Suprapubic skin (tissue), 4 donors: ENCODE measurements around the gene SNX27. TPM values are rescaled to one million over a fixed set of nuclear protein-coding genes. Genes with fewer than 3 reads are reported as not detected.

Experiments used
- DNase-seq, 2 donors: peaks; one replicate each; pipeline ENCODE4 v3.0.0-alpha.2; 2019; ENCODE audit warnings: low spot score in 2 of 2
- H3K27ac ChIP-seq: fragments of 200-600 bp; sonication (generic); one replicate; pipeline ENCODE4 v1.5.1; 2019
- H3K27me3 ChIP-seq: fragments of 200-600 bp; sonication (generic); one replicate; pipeline ENCODE4 v1.5.1; 2019
- H3K36me3 ChIP-seq: fragments of 200-600 bp; sonication (generic); one replicate; pipeline ENCODE4 v1.5.1; 2019
- H3K4me1 ChIP-seq: fragments of 200-600 bp; sonication (generic); one replicate; pipeline ENCODE4 v1.5.1; 2019
- H3K4me3 ChIP-seq: fragments of 200-600 bp; sonication (generic); one replicate; pipeline ENCODE4 v1.5.1; 2019; ENCODE audit warnings: mild to moderate bottlenecking
- H3K9me3 ChIP-seq: fragments of 200-600 bp; sonication (generic); one replicate; pipeline ENCODE4 v1.5.1; 2019
- EP300 ChIP-seq: sonication (generic); formaldehyde crosslinking; IDR thresholded peaks from one replicate; pipeline ENCODE4 v1.6.1; 2017; ENCODE audit warnings: antibody characterized with exemption
- POLR2A ChIP-seq, 2 donors: fragments of 450-650 bp; IDR thresholded peaks; one replicate each; pipeline ENCODE4 v1.6.1; 2017; ENCODE audit warnings: antibody characterized with exemption in 2 of 2, mild to moderate bottlenecking in 2 of 2, moderate library complexity in 2 of 2
- POLR2AphosphoS5 ChIP-seq, 3 donors: sonication (generic); formaldehyde crosslinking; IDR thresholded peaks; one replicate each; pipeline ENCODE4 v1.6.1; 2017; ENCODE audit warnings: antibody characterized with exemption in 3 of 3
- WGBS: methylation state at CpG from one replicate; pipeline ENCODE4 v1.1.5; 2018; 5-methylcytosine and 5-hydroxymethylcytosine counted together
- total RNA-seq, 4 donors: library from RNA; depleted of rRNA; stranded (reverse); fragments of >200 nt; gene quantifications; one replicate each; pipeline ENCODE4 v1.1.0, GENCODE V29; 2016
- TF ChIP-seq, protein P1 (sequence below), 2 donors: fragments of 200-600 bp in 1 of 2; fragments of 450-650 bp in 1 of 2; sonication (generic) in 1 of 2; IDR thresholded peaks; one replicate each; pipeline ENCODE4 v1.5.1; 2016 to 2019; ENCODE audit warnings: antibody characterized with exemption in 2 of 2, mild to moderate bottlenecking in 1 of 2, moderate library complexity in 1 of 2

The SNX27 gene
- total RNA-seq, 4 donors from 2014 or later, result 19.8 to 45.4 (median 29.0) TPM

DNA sequence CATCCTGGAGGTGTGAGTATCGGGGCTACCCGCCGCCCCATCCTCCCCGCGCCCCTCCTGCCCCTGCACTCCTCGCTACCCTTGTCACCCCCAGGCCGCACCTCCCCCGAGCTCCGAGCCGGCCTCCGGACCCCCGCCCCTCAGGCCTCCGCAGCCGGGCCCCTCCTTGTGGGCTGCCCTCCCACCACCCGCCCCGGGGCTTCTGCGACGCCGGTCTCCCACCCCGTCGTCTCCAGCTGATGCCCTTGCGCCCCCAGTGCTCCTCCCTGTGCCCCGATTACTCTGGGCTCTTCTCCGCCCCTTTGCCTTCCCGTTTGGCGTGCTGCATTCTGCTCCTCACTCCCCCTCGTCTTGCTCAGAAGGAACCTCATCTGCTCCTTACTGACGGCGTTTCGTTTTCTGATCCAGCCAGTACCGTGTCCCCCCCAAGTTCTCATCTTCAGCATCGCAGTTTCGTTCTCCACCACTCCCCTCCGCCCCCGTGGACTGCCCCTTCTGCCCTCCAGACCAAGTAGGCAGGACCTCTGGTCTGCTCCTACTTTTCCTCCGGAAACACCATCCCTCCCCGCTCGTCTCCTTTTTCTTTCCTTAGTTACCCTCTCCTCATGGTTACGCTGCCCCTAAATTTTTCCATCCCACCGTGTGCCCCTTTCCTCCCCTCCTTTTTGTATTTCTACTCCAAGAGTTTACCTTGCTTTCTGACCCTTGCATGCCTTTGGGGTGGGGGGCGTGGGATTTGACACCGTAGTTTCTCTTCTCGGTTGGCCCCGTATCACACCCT is 841 bp downstream of the SNX27 start:
- Histone ChIP-seq H3K4me3 (peak overlapping the region; percentile 94), H3K27me3 (no peaks in the 10 kb centered on the region), H3K36me3 (no peaks in the 10 kb centered on the region), H3K9me3 (no peaks in the 10 kb centered on the region), H3K4me1 (peaks cover 58% of the 10 kb centered on the region), H3K27ac (peak overlapping the region; percentile 97)
- TF ChIP-seq, protein P1, sequence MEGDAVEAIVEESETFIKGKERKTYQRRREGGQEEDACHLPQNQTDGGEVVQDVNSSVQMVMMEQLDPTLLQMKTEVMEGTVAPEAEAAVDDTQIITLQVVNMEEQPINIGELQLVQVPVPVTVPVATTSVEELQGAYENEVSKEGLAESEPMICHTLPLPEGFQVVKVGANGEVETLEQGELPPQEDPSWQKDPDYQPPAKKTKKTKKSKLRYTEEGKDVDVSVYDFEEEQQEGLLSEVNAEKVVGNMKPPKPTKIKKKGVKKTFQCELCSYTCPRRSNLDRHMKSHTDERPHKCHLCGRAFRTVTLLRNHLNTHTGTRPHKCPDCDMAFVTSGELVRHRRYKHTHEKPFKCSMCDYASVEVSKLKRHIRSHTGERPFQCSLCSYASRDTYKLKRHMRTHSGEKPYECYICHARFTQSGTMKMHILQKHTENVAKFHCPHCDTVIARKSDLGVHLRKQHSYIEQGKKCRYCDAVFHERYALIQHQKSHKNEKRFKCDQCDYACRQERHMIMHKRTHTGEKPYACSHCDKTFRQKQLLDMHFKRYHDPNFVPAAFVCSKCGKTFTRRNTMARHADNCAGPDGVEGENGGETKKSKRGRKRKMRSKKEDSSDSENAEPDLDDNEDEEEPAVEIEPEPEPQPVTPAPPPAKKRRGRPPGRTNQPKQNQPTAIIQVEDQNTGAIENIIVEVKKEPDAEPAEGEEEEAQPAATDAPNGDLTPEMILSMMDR (IDR thresholded peaks at IDR 0.05), result no peak
- TF ChIP-seq POLR2A (IDR thresholded peaks at IDR 0.05) (no peak), POLR2AphosphoS5 (IDR thresholded peaks at IDR 0.05) (no peak), EP300 (no peak)
- DNase-seq, result peak in 1 of 2 donors; percentile 76
- WGBS, result under 1% methylated on average over 30 of the region's 44 CpGs

DNA sequence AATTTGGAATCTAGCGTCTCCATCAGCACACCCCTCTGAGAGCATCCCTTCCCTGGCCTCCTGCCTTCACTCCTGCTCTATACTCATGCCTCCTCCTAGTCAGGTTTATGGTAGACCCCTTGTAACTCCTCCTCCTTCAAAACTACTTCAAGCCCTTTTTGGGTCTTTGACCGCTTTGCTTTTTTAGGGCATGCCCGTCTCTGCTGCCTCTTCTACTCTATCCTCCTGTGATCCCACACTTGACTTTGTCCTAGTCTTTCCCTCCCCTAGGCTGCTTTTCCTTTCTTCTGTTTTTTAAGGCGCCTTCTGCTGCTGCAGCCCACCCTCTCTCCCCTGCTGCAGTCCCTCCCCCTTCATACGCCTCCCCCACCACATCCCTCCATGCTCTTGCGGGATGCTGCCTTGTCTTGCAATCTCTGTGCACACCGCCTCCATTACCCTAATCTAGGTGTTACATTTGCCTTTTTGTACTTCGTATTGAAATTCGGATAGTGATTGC is 1.5 kb downstream of the SNX27 start:
- peak overlapping the region; percentile 94 for H3K4me3 ChIP-seq
- no peak for DNase-seq
- 42% methylated on average over 9 of the region's 9 CpGs for WGBS
- no peaks in the 10 kb centered on the region for H3K36me3 ChIP-seq
- no peaks in the 10 kb centered on the region for H3K9me3 ChIP-seq
- no peaks in the 10 kb centered on the region for H3K27me3 ChIP-seq
- peak overlapping the region; percentile 97 for H3K27ac ChIP-seq
- H3K4me1 ChIP-seq, result peaks cover 58% of the 10 kb centered on the region
- TF ChIP-seq POLR2AphosphoS5 (IDR thresholded peaks at IDR 0.05) (no peak), POLR2A (IDR thresholded peaks at IDR 0.05) (no peak), EP300 (no peak)
- TF ChIP-seq, protein P1 (IDR thresholded peaks at IDR 0.05), result no peak

DNA sequence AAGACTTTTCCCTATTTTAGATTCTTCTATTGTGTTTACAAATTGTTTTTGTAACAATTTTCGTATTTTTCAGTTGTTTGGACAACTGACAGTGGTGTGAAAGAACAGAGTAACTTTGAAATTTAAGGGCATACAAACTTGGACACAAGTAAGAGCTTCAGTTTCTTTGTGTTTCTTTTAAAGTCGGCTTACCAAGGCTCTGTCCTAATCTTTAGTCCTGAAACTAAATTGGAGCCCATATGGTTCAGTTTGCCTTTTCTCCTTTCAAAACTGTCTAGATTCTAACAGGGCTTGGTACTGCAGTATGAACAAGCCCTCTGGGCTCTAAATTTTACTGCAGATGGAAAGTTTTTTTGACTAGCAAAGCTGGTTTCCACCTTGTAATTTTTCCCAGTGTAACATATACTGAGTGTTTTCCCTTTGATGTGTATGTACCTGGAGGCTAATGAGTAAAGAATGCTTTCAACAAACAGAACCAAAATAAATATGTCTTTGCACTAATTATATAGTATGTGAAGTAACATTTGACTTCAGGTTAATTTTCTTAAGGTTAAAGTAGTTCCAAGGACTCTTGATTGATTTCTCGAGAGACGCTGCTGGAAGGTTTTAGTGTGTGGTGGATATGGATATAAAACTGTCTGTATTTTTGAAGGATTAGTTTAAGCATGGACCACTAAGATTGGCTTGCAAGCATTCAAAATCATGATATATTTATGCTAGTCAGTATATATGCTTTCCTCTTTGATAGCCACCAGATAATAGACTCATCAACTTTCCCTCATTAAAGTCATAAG is 4.1 kb downstream of the SNX27 start:
- Histone ChIP-seq H3K4me3 (no peak overlapping the region), H3K27ac (no peak overlapping the region), H3K9me3 (no peaks in the 10 kb centered on the region), H3K27me3 (no peaks in the 10 kb centered on the region), H3K4me1 (peaks cover 67% of the 10 kb centered on the region), H3K36me3 (no peaks in the 10 kb centered on the region)
- 53% methylated on average over 4 of the region's 4 CpGs for WGBS
- DNase-seq, result no peak
- no peak for TF ChIP-seq EP300
- TF ChIP-seq, protein P1 (IDR thresholded peaks at IDR 0.05), result no peak
- no peak for TF ChIP-seq POLR2A (IDR thresholded peaks at IDR 0.05)
- TF ChIP-seq POLR2AphosphoS5 (IDR thresholded peaks at IDR 0.05), result no peak

DNA sequence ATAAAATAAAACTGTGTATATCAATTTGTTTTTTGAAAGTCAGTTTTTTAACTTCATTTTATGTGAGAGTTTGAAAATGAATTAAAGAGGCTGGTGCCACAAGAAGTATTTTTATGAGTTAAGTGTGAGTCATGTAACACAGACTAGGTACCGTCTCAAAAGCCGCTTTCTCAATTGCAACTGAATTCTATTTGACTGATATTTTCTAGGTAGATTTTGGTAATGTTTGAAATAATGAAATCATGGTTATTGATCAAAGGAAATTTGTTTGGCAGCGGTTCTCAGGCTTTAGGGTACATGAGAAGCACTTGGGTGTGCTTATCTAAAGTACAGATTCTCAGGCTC is 4.6 kb downstream of the SNX27 start:
- no peak overlapping the region for H3K4me3 ChIP-seq
- no peak for TF ChIP-seq POLR2A (IDR thresholded peaks at IDR 0.05)
- no peak for TF ChIP-seq EP300
- TF ChIP-seq, protein P1 (IDR thresholded peaks at IDR 0.05), result no peak
- TF ChIP-seq POLR2AphosphoS5 (IDR thresholded peaks at IDR 0.05), result no peak
- H3K9me3 ChIP-seq, result no peaks in the 10 kb centered on the region
- peaks cover 67% of the 10 kb centered on the region for H3K4me1 ChIP-seq
- WGBS, result 72% methylated on average over 3 of the region's 3 CpGs
- no peaks in the 10 kb centered on the region for H3K36me3 ChIP-seq
- no peaks in the 10 kb centered on the region for H3K27me3 ChIP-seq
- no peak for DNase-seq
- H3K27ac ChIP-seq, result no peak overlapping the region

DNA sequence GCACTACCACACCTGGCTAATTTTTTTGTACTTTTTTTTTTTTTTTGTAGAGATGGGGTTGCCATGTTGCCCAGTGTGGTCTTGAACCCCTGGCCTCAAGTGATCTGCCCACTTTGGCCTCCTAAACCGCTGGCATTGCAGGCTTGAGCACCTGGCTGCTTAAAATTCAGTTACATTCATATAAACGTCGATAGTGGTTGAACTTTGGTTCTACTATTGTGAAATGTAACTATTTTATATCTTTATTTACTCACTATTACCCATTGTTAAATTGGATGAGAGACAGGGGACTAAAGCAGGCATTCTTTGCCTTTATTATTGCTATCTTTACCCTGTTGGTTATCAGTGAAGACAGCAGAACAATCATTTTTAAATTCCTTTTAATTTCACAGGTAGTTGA is 6.2 kb downstream of the SNX27 start:
- peaks cover 69% of the 10 kb centered on the region for H3K4me1 ChIP-seq
- no peak for TF ChIP-seq EP300
- TF ChIP-seq POLR2AphosphoS5 (IDR thresholded peaks at IDR 0.05), result no peak
- TF ChIP-seq POLR2A (IDR thresholded peaks at IDR 0.05), result no peak
- TF ChIP-seq, protein P1 (IDR thresholded peaks at IDR 0.05), result no peak
- WGBS, result 82% methylated on average over 3 of the region's 3 CpGs
- no peak overlapping the region for H3K4me3 ChIP-seq
- H3K27me3 ChIP-seq, result no peaks in the 10 kb centered on the region
- DNase-seq, result no peak
- no peaks in the 10 kb centered on the region for H3K36me3 ChIP-seq
- H3K27ac ChIP-seq, result no peak overlapping the region
- H3K9me3 ChIP-seq, result no peaks in the 10 kb centered on the region
